Tibial nerve (tissue), 4 donors: Measurements from ENCODE around the gene MRPS5.

ENCODE experiments used
- CTCF ChIP-seq, 5 experiments: fragments of 200-600 bp in 3 of 5; fragments of 450-650 bp in 2 of 5; sonication (generic) in 3 of 5; IDR thresholded peaks; one replicate each; pipeline ENCODE4 v1.5.1; 2016 to 2019; ENCODE audit warnings: antibody characterized with exemption in 5 of 5, mild to moderate bottlenecking in 3 of 5, moderate library complexity in 2 of 5
- EP300 ChIP-seq, 2 donors: sonication (generic); formaldehyde crosslinking; IDR thresholded peaks; one replicate each; pipeline ENCODE4 v1.6.1; 2017; ENCODE audit warnings: antibody characterized with exemption in 2 of 2, mild to moderate bottlenecking in 1 of 2
- POLR2A ChIP-seq, 2 donors: fragments of 450-650 bp; IDR thresholded peaks; one replicate each; pipeline ENCODE4 v1.6.1; 2017; ENCODE audit warnings: antibody characterized with exemption in 2 of 2, mild to moderate bottlenecking in 2 of 2, moderate library complexity in 2 of 2

- no peak for TF ChIP-seq POLR2A (IDR thresholded peaks at IDR 0.05)
- no peak for TF ChIP-seq CTCF (IDR thresholded peaks at IDR 0.05)
- TF ChIP-seq EP300 (IDR thresholded peaks at IDR 0.05): no peak
Observed at GRCh38 chr2:95072424-95072823, 49.2 kb downstream of the MRPS5 start.
